Stimulated activated CD8-positive, alpha-beta memory T cell treated with anti-CD3 and anti-CD28 coated beads, Interleukin-2, amount 100 ng/mL, for 1 hour (primary cell): ENCODE results near the gene TRIM36.
A peak's percentile ranks its signal among the peaks of the same experiment; 100 is the strongest.

ENCODE experiments used
- DNase-seq, 2 donors: peaks; one replicate each; pipeline ENCODE4 v3.0.0-alpha.2; 2020; ENCODE audit warnings: low read depth in 2 of 2

TRIM36 gene

DNA sequence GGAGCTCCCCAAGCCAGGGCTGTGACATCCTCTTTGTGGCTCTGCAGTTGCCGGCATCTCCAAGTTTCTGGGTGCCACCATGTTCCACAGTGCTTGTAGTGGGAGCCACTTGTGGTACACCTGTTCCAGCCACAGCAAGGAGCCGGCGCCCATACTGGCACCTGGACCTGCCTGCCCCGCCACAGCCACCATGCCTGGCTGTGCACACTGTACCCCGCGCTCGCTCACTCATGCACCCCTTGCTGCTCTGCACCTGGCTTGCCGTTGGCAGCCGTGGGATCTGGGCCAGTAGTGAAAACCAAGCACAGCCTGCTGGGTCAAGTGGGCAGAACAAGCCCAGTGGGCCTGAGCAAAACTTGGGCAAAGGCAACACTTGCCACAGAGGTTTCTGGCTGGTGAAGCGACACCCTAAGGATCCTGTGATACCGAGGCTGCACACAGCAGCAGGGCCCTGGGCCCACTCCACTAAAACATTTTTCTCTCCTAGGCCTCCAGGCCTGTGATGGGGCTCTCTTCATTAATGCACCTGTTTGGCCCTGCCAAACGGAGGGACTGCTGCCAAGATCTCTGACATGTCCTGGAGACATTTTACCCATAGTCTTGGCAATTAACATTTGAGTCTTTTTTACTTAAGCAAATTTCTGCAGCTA lies 2.8 kb downstream of the TRIM36 start:
- no peak for DNase-seq

- no peak for DNase-seq
These were observed 3.9 kb downstream of the TRIM36 start for GRCh38 chr5:115165790-115166189.

DNA sequence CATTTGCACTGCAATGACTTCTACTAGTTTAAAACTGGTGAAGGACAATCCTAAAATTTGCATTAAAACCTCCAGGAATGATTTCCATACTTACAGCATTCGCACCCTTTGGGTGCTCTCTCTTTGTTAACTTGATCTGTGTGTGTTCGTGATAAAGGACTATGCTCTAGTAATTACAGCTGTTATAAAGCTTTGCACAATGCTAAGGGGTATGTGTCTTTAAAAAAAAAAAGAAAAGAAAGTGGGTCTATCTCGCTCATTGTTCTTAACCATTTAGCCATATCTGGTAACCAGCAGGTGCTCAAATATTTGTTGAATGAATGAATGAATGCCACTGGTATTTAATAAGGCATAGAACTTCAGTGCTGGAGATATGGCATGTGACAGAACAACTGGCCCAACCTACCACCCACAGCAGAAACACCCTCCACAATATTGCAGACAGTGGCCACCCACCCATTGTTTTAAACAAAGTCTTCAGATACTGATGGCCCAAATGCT lies 8.7 kb downstream of the TRIM36 start:
- no peak for DNase-seq

GRCh38 chr5:115151208-115151805 lies 18.4 kb downstream of the TRIM36 start:
- DNase-seq: no peak

DNA sequence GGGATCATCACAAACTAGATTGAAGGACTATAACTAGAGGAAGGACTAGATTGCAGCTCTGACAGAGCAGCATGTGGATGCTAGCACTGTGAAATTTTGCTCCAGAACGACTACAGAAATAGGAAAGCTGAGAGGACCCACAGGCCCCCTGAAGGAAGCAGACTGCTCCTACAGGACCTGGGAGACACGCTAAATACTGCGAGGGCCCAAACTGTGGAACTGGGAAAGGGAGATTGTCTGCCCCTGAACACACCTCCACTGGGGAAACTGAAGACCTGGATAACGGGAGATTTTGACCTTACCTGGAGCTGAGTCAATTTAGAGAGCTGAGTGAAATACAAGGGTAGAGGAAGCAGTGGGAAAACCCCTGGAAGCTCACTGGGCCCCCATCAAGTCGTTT lies 19.2 kb downstream of the TRIM36 start:
- DNase-seq: no peak

GRCh38 chr5:115147052-115147451 lies 22.7 kb downstream of the TRIM36 start:
- no peak for DNase-seq

DNA sequence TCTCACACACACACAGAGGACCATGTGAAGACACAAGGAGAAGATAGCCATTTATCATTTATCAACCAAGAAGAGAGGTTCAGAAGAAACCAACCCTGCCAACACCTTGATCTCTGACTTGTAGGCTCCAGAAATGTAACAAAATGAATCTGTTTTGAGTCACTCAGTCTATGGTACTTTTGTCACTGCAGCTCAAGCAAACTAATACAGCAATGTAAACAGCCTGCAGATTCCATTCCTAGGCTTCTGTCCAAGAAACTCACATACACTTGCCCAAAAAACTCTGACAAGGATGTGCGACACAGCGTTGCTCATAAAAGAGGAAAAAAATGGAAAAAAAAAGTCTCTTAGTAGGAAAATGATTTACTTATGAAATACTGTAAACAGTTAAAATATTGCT lies 33.4 kb downstream of the TRIM36 start:
- no peak for DNase-seq

GRCh38 chr5:115132465-115132864 lies 37.2 kb downstream of the TRIM36 start:
- no peak for DNase-seq

DNA sequence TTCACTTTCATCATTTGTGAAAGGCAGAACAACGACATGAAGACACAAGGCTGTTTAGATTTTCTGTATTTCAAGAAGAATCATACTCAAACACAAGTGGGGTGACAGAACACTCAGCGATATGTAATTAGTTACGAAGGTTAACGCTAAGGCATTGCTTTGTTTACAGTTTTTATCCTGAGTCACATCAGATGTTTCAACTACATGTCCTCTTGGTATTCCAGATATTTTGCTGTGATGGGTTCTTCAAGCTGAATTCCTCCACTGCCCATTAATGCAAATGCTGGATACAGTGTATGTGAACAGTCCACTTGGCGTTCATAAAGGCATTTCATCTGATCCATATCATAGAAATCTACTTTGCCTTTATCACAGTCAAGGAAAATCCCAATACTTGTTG lies 43.4 kb downstream of the TRIM36 start:
- DNase-seq: no peak

DNA sequence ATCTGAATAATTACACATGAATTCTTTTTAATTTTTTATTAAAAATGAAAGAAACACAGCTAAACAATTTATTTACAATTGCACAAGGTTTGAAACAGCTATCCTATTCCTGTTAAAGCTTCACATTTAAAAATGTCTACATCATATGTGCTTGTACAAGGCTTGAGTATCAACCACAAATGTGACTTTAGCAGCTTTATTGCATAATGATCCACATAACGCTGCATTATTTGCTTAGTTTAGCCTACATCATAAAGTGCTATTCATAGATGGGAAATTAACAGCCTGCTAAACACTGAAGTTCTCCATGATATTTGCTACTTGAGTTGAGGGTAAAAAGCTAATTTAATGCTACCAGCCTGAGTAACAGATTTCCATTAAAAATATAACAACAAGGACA lies 45.0 kb downstream of the TRIM36 start:
- no peak for DNase-seq

- no peak for DNase-seq
These were observed 53.7 kb downstream of the TRIM36 start for GRCh38 chr5:115116001-115116400.

- DNase-seq: no peak
These were observed 59.9 kb downstream of the TRIM36 start for GRCh38 chr5:115109840-115110239.

GRCh38 chr5:115109356-115109755 lies 60.4 kb downstream of the TRIM36 start:
- DNase-seq: no peak

DNA sequence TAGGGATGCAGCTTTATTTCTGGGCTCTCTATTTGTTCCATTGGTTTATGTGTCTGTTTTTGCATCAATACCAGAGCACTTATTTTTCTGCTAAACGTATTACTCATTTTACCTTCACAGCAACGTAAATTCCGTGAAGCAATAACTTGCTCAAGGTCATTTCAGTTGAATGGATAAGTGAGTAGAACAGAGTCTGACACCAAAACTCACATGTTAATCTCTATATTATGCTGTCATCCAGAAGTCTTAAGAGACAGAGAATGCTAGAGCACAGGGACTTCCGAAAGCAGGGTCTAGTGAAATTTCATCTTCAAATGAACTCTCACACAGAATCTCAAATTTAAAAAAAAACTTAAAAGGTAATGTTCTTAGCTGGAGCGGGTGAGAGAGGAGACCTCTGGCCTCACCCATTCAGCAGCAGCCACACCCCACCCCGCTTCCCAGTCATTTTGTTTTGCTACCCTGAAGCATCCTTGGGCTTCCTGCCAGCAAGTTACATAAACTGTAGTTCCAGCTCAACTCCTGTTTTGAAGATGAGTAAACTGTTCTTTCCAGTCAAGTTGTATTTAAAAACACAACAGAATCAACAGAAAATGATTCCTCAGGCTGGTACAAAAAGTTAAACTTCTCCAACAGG lies 69.3 kb downstream of the TRIM36 start:
- no peak for DNase-seq

DNA sequence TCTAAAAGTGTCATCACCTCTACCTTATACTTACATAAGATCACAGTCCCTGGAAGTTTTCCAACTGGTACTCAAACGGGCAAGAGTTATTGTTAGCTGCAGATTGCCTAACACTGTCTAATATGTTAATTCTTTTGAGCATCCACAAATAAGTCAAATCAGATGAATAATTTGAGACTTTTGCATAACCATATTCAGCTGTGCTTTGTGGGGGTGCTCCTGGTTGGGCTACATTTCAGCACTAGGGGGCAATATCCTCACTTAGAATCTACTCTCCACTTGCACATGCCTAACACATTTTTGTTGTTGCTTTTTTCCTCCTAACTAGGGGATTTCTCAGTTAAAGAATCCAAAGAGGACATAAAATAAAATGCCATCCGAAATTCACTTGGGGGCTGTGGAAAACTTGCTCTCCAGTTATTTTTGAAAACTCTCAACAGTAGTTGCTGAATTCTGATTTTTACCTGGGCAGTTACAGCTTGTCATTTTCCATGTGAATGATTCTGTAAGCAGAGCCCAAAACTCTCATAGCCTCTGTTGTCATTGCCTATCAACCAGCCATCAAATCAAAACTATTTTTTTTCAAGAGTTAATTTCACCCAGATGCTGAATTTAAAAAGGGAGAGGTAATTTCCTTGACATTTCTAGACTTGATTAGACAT lies 71.5 kb downstream of the TRIM36 start:
- peak in 1 of 2 donors; percentile 0 for DNase-seq

GRCh38 chr5:115097236-115097635 lies 72.5 kb downstream of the TRIM36 start:
- DNase-seq: no peak

- no peak for DNase-seq
These were observed 73.5 kb downstream of the TRIM36 start for GRCh38 chr5:115096034-115096769.

DNA sequence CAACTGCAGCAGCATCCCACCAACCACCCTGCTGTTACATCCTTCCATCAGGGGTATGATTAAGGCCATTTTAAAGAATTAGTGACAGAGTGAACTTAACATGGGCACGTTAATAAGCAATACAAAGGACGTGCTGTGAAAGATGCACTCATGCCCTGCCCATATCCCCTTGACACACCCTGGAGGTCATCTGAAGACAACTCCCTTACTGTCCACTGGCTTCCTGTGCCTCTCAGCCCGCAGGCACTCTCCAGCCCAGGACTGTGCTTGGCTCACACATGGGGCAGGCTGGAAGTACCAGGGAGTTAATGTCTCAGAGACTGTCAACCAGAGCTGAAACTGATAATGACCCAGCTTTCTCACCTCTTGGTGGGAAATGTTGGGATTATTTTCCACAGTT lies 81.8 kb downstream of the TRIM36 start:
- no peak for DNase-seq

DNA sequence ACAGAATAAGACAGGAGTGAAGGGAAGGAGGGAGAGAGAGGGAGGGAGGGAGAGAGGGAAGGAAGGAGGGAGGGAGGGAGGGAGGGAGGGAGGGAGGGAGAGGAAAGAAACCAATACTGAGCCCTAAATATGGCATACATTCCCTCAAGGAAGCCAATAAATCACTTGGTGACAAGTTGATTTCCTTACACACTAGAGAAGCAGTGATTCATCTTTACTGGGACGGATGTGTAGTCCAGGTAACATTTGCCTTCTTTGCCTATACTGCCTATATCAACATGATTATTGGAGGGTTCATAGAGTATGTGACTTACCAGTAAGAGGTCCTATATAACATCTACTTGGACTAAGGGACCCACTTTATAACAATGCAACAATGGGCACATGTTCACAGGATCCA lies 83.2 kb downstream of the TRIM36 start:
- DNase-seq: no peak

- no peak for DNase-seq
These were observed 85.4 kb downstream of the TRIM36 start for GRCh38 chr5:115084246-115084793.

GRCh38 chr5:115079924-115080623 lies 89.6 kb downstream of the TRIM36 start:
- DNase-seq: no peak
